ENCODE results near the gene SLC5A9. TPM values are rescaled to one million over a fixed set of nuclear protein-coding genes. Genes with fewer than 3 reads are reported as not detected.

SLC5A9 gene
- total and polyA plus RNA-seq, 2 experiments from 2014 or later: 0.10 TPM

- no peak overlapping the region for H3K27ac ChIP-seq (ENCODE audit: low read depth)
- H3K36me3 ChIP-seq (ENCODE audit: insufficient read depth): no peaks in the 10 kb centered on the region
- no peak overlapping the region for H3K27ac Mint-ChIP-seq
- H2AFZ ChIP-seq: no peak overlapping the region
- ATAC-seq (no peak), DNase-seq (ENCODE audit: low spot score) (no peak)
- H3F3A ChIP-seq (replicated peaks; ENCODE audit: low read depth): no peaks in the 10 kb centered on the region
- no peak overlapping the region for H3K4me3 ChIP-seq
- no peaks in the 10 kb centered on the region; the same call in 2 of the 3 replicates for H3K4me1 Mint-ChIP-seq
- H3K4me1 ChIP-seq (ENCODE audit: insufficient read depth): no peaks in the 10 kb centered on the region
- H3K27me3 Mint-ChIP-seq (ENCODE audit: insufficient read depth, low read depth, poor library complexity): peaks cover 2% of the 10 kb centered on the region
- H3K9me2 ChIP-seq (ENCODE audit: insufficient read depth): no peaks in the 10 kb centered on the region; the same call in 1 of the 2 replicates
- H3K27me3 ChIP-seq (ENCODE audit: insufficient read depth): no peaks in the 10 kb centered on the region
- TF ChIP-seq ETS1 (IDR thresholded peaks at IDR 0.05): no peak
- no peak for TF ChIP-seq ZNF462 (CRISPR knock-in tag; IDR thresholded peaks at IDR 0.05)
- no peak for TF ChIP-seq ZNF114 (CRISPR knock-in tag; IDR thresholded peaks at IDR 0.05)
- TF ChIP-seq POLR2AphosphoS5 (IDR thresholded peaks at IDR 0.05; ENCODE audit: low read depth): no peak
- no peak for TF ChIP-seq STAT1 (IDR thresholded peaks at IDR 0.05; ENCODE audit: unreplicated experiment)
- TF ChIP-seq ZNF331 (CRISPR knock-in tag; IDR thresholded peaks at IDR 0.05; ENCODE audit: low read depth): no peak
- TF ChIP-seq CTCF (conservative IDR thresholded peaks at IDR 0.05; ENCODE audit: low read depth in 2 of 2): no peak
- TF ChIP-seq NANOG (IDR thresholded peaks at IDR 0.05; ENCODE audit: borderline replicate concordance): no peak
- no peak for TF ChIP-seq JUNB (IDR thresholded peaks at IDR 0.05; ENCODE audit: unreplicated experiment)
- no peak for TF ChIP-seq CREB1 (CRISPR knock-in tag; IDR thresholded peaks at IDR 0.05; ENCODE audit: low read depth)
- no peak for TF ChIP-seq EZH2 (IDR thresholded peaks at IDR 0.05; ENCODE audit: low read depth, unreplicated experiment)
- no peak for TF ChIP-seq EZH2phosphoT487 (IDR thresholded peaks at IDR 0.05; ENCODE audit: unreplicated experiment)
- TF ChIP-seq REST (IDR thresholded peaks at IDR 0.05; ENCODE audit: unreplicated experiment): no peak
- no peaks in the 10 kb centered on the region for H3K79me2 ChIP-seq (replicated peaks; ENCODE audit: insufficient read depth)
- H3K4me3 Mint-ChIP-seq: no peak overlapping the region
- H4K20me1 ChIP-seq (replicated peaks; ENCODE audit: insufficient read depth): no peaks in the 10 kb centered on the region
- H3K9me3 Mint-ChIP-seq: peaks cover 9% of the 10 kb centered on the region; the same call in 2 of the 3 replicates
- peaks cover 2% of the 10 kb centered on the region; the same call in 1 of the 3 replicates for H3K36me3 Mint-ChIP-seq (ENCODE audit: low read depth)
- H3K4me2 ChIP-seq: no peak overlapping the region
These were observed 72.1 kb downstream of the SLC5A9 start for GRCh38 chr1:48294656-48295055.

Measured in GM23338 (cell line).